CD14-positive monocyte (primary cell): ENCODE measurements around the gene SHTN1. TPM values are rescaled to one million over a fixed set of nuclear protein-coding genes. Genes with fewer than 3 reads are reported as not detected.

Experiments used
- DNase-seq, 3 donors: peaks; one replicate each; pipeline ENCODE4 v3.0.0-alpha.2; 2011 to 2022
- H2AFZ ChIP-seq: 2 replicates; pipeline ENCODE4 v1.6.0; 2012; ENCODE audit warnings: mild to moderate bottlenecking, low read depth, low read length, inconsistent platforms; ENCODE audit not compliant: insufficient read depth, poor library complexity, severe bottlenecking
- H3K27ac ChIP-seq, 2 donors: 1 replicate in 1 of 2; 2 replicates in 1 of 2; pipeline ENCODE4 v1.5.1; 2012 to 2013; ENCODE audit warnings: low read length in 2 of 2, control low read depth in 1 of 2, inconsistent platforms in 1 of 2, low read depth in 1 of 2, mild to moderate bottlenecking in 1 of 2
- H3K27me3 ChIP-seq, 2 donors: one replicate each; pipeline versions ENCODE4 v1.6.0 to v1.6.1; 2011 to 2013; ENCODE audit warnings: low read length in 2 of 2; ENCODE audit not compliant: control insufficient read depth in 2 of 2, insufficient read depth in 2 of 2
- H3K36me3 ChIP-seq, 2 donors: replicated peaks in 1 of 2; 1 replicate in 1 of 2; 2 replicates in 1 of 2; pipeline versions ENCODE4 v1.5.1 to v1.6.1; 2012 to 2013; ENCODE audit warnings: low read length in 2 of 2, control low read depth in 1 of 2, inconsistent platforms in 1 of 2, mild to moderate bottlenecking in 1 of 2; ENCODE audit not compliant: insufficient read depth in 2 of 2, control insufficient read depth in 1 of 2
- H3K4me1 ChIP-seq, 2 donors: 1 replicate in 1 of 2; 2 replicates in 1 of 2; pipeline versions ENCODE4 v1.5.1 to v1.6.1; 2012 to 2013; ENCODE audit warnings: low read length in 2 of 2, control low read depth in 1 of 2, inconsistent platforms in 1 of 2, mild to moderate bottlenecking in 1 of 2, moderate library complexity in 1 of 2; ENCODE audit not compliant: insufficient read depth in 2 of 2, control insufficient read depth in 1 of 2
- H3K4me2 ChIP-seq: replicated peaks from 2 replicates; pipeline ENCODE3; 2012; ENCODE audit warnings: low read length, moderate library complexity, mild to moderate bottlenecking; ENCODE audit not compliant: poor library complexity, severe bottlenecking; ENCODE audit errors: extremely low read depth
- H3K4me3 ChIP-seq, 3 experiments: fragments of 200-600 bp in 1 of 3; sonication (generic) in 1 of 3; replicated peaks in 1 of 3; 1 replicate in 2 of 3; 2 replicates in 1 of 3; pipeline ENCODE4 v1.5.1; 2011 to 2013; ENCODE audit warnings: low read length in 3 of 3, mild to moderate bottlenecking in 3 of 3, control low read depth in 2 of 3, low read depth in 2 of 3, inconsistent platforms in 1 of 3, moderate library complexity in 1 of 3
- H3K79me2 ChIP-seq: 2 replicates; pipeline ENCODE4 v1.6.0; 2012; ENCODE audit warnings: mild to moderate bottlenecking, control low read depth, inconsistent platforms, low read length, moderate library complexity; ENCODE audit not compliant: insufficient read depth
- H3K9ac ChIP-seq: 2 replicates; pipeline ENCODE4 v1.6.0; 2017; ENCODE audit warnings: low read length, mild to moderate bottlenecking; ENCODE audit not compliant: insufficient read depth, poor library complexity, severe bottlenecking
- H3K9me3 ChIP-seq, 2 donors: replicated peaks in 1 of 2; 1 replicate in 1 of 2; 2 replicates in 1 of 2; pipeline versions ENCODE4 v1.5.1 to v1.6.1; 2012 to 2013; ENCODE audit warnings: low read length in 2 of 2, control low read depth in 1 of 2; ENCODE audit not compliant: control insufficient read depth in 1 of 2, insufficient read depth in 1 of 2
- H4K20me1 ChIP-seq: 2 replicates; pipeline ENCODE4 v1.6.0; 2012; ENCODE audit warnings: mild to moderate bottlenecking, low read length, control low read depth, moderate library complexity; ENCODE audit not compliant: insufficient read depth
- H3K27ac Mint-ChIP-seq, 7 donors: one replicate each; pipeline ENCODE4 v1.8.0; 2020; ENCODE audit warnings: mild to moderate bottlenecking in 7 of 7, mixed read lengths in 7 of 7, moderate library complexity in 6 of 7, inconsistent platforms in 2 of 7
- H3K27me3 Mint-ChIP-seq, 3 donors: one replicate each; pipeline ENCODE4 v1.8.0; 2021 to 2022; ENCODE audit warnings: low read depth in 3 of 3, mild to moderate bottlenecking in 3 of 3, mixed read lengths in 3 of 3, moderate library complexity in 3 of 3, inconsistent platforms in 1 of 3
- H3K36me3 Mint-ChIP-seq, 2 donors: one replicate each; pipeline ENCODE4 v1.8.0; 2020; ENCODE audit warnings: mixed read lengths in 2 of 2, inconsistent platforms in 1 of 2, mild to moderate bottlenecking in 1 of 2
- H3K4me1 Mint-ChIP-seq: one replicate; pipeline ENCODE4 v1.8.0; 2020; ENCODE audit warnings: mild to moderate bottlenecking, mixed read lengths
- H3K4me3 Mint-ChIP-seq, 2 donors: one replicate each; pipeline ENCODE4 v1.8.0; 2020; ENCODE audit warnings: mild to moderate bottlenecking in 2 of 2, mixed read lengths in 2 of 2, moderate library complexity in 1 of 2
- H3K9me3 Mint-ChIP-seq, 7 donors: one replicate each; pipeline ENCODE4 v1.8.0; 2020 to 2022; ENCODE audit warnings: mixed read lengths in 7 of 7, mild to moderate bottlenecking in 6 of 7, moderate library complexity in 6 of 7, inconsistent platforms in 2 of 7
- CTCF ChIP-seq: fragments of 200-600 bp; IDR thresholded peaks from one replicate; pipeline ENCODE4 v1.8.0; 2022; ENCODE audit warnings: antibody characterized with exemption, mild to moderate bottlenecking
- whole genome bisulfite sequencing: methylation state at CpG from one replicate; pipeline ENCODE4 v1.1.5; 2013; ENCODE audit warnings: missing lambda C conversion rate; ENCODE audit not compliant: insufficient coverage; 5-methylcytosine and 5-hydroxymethylcytosine counted together
- intact Hi-C, 2 donors: fragments of 100-400 bp; cut with micrococcal nuclease; formaldehyde crosslinking; loops; one replicate each; pipeline versions ENCODE4 v1.15.0 to v1.15.1; 2023
- polyA plus RNA-seq, 3 donors: library from polyadenylated mRNA; depleted of rRNA in 1 of 3; unstranded in 2 of 3; stranded (reverse) in 1 of 3; fragments of 300-500 nt in 2 of 3; fragments of >200 nt in 1 of 3; fragmentation: Illumina TruSeq in 2 of 3; gene quantifications; 1 replicate in 2 of 3; 2 replicates in 1 of 3; pipeline ENCODE4 v1.2.3, GENCODE V29; 2012 to 2021

Gene SHTN1
- polyA plus RNA-seq, 3 donors: 14.4 to 22.6 (median 14.9) TPM

GRCh38 chr10:116857156-116857555, 147.8 kb downstream of the SHTN1 start:
- no peak overlapping the region for H3K27ac Mint-ChIP-seq

GRCh38 chr10:116853701-116854100, 151.3 kb downstream of the SHTN1 start:
- no peaks in the 10 kb centered on the region for H4K20me1 ChIP-seq
- no peaks in the 10 kb centered on the region for H3K79me2 ChIP-seq
- no peak overlapping the region for H3K9ac ChIP-seq
- peaks cover 15% of the 10 kb centered on the region for H3K4me1 Mint-ChIP-seq
- H3K27ac Mint-ChIP-seq: no peak overlapping the region
- peaks cover 38 to 45% (median 38%) of the 10 kb centered on the region in 3 donors for H3K27me3 Mint-ChIP-seq
- no peak overlapping the region for H3K4me2 ChIP-seq
- no peak for DNase-seq
- no peak overlapping the region for H2AFZ ChIP-seq
- peaks cover 0 to 2% of the 10 kb centered on the region in 2 donors for H3K9me3 ChIP-seq
- 92% methylated on average over 2 of the region's 4 CpGs for WGBS
- no peak overlapping the region for H3K4me3 Mint-ChIP-seq
- intact Hi-C loops: no loop called here
- H3K4me3 ChIP-seq: no peak overlapping the region
- peaks cover 26 to 32% of the 10 kb centered on the region in 2 donors for H3K27me3 ChIP-seq
- H3K36me3 Mint-ChIP-seq: no peaks in the 10 kb centered on the region
- H3K36me3 ChIP-seq: no peaks in the 10 kb centered on the region
- H3K9me3 Mint-ChIP-seq: peaks cover 3 to 20% (median 9%) of the 10 kb centered on the region in 7 donors
- no peak for TF ChIP-seq CTCF
- H3K27ac ChIP-seq: no peak overlapping the region
- peaks cover 9 to 13% of the 10 kb centered on the region in 2 donors for H3K4me1 ChIP-seq

More at GRCh38 chr10:116857156-116857555, 147.8 kb downstream of the SHTN1 start:
- Histone ChIP-seq H3K27ac (no peak overlapping the region), H3K9me3 (no peaks in the 10 kb centered on the region), H3K36me3 (no peaks in the 10 kb centered on the region), H3K9ac (no peak overlapping the region), H3K4me3 (no peak overlapping the region), H3K4me1 (no peaks in the 10 kb centered on the region), H4K20me1 (no peaks in the 10 kb centered on the region), H3K79me2 (no peaks in the 10 kb centered on the region), H2AFZ (no peak overlapping the region), H3K27me3 (peaks cover 2% of the 10 kb centered on the region in 2 donors), H3K4me2 (no peak overlapping the region)
- no peak overlapping the region for H3K4me3 Mint-ChIP-seq
- WGBS: no CpG with 5 or more reads among the region's 3 CpGs
- H3K36me3 Mint-ChIP-seq: no peaks in the 10 kb centered on the region
- peaks cover under 1 to 20% (median 7%) of the 10 kb centered on the region in 7 donors for H3K9me3 Mint-ChIP-seq
- no peak for DNase-seq
- H3K4me1 Mint-ChIP-seq: no peaks in the 10 kb centered on the region
- intact Hi-C loops: no loop called here
- no peak for TF ChIP-seq CTCF
- peaks cover 11 to 14% (median 11%) of the 10 kb centered on the region in 3 donors for H3K27me3 Mint-ChIP-seq
